Fibroblast of villous mesenchyme (primary cell): ENCODE data around the gene AIF1L. TPM values are rescaled to one million over a fixed set of nuclear protein-coding genes. Genes with fewer than 3 reads are reported as not detected.

ENCODE experiments used
- DNase-seq: peaks from one replicate; pipeline ENCODE4 v3.0.0-alpha.2; 2010; ENCODE audit warnings: low read depth
- H3K4me3 ChIP-seq: 2 replicates; pipeline ENCODE4 v1.5.1; 2011; ENCODE audit warnings: low read depth, mild to moderate bottlenecking, low read length
- CTCF ChIP-seq: IDR thresholded peaks from 2 replicates; pipeline ENCODE4 v1.5.1; 2012; ENCODE audit warnings: low read depth, mild to moderate bottlenecking, low read length; ENCODE audit not compliant: insufficient read depth
- total RNA-seq: library from RNA; depleted of rRNA; stranded (reverse); fragments of >200 nt; gene quantifications from 2 replicates; pipeline ENCODE4 v1.2.3, GENCODE V29; 2012

AIF1L gene
- total RNA-seq, 1 donor = 0.43 TPM

GRCh38 chr9:131140550-131140949 lies 44.2 kb downstream of the AIF1L start:
- no peak for DNase-seq
- TF ChIP-seq CTCF = no peak
- H3K4me3 ChIP-seq = no peak overlapping the region

- H3K4me3 ChIP-seq = no peak overlapping the region
- DNase-seq = no peak
- TF ChIP-seq CTCF = no peak
These were observed 45.8 kb downstream of the AIF1L start for GRCh38 chr9:131142160-131142559.

GRCh38 chr9:131144201-131144600 lies 47.9 kb downstream of the AIF1L start:
- DNase-seq = no peak
- no peak overlapping the region for H3K4me3 ChIP-seq
- TF ChIP-seq CTCF = no peak

- no peak for DNase-seq
- no peak for TF ChIP-seq CTCF
These were observed 48.9 kb downstream of the AIF1L start for GRCh38 chr9:131145245-131145644.

GRCh38 chr9:131146186-131146585 lies 49.9 kb downstream of the AIF1L start:
- H3K4me3 ChIP-seq = no peak overlapping the region
- DNase-seq = no peak
- TF ChIP-seq CTCF = no peak

More at GRCh38 chr9:131145245-131145644, 48.9 kb downstream of the AIF1L start:
- no peak overlapping the region for H3K4me3 ChIP-seq

- no peak for TF ChIP-seq CTCF
- H3K4me3 ChIP-seq = no peak overlapping the region
- no peak for DNase-seq
These were observed 51.9 kb downstream of the AIF1L start for GRCh38 chr9:131148276-131148675.

GRCh38 chr9:131148966-131149687 lies 52.8 kb downstream of the AIF1L start:
- no peak for DNase-seq

More at GRCh38 chr9:131148966-131149687, 52.8 kb downstream of the AIF1L start:
- no peak for TF ChIP-seq CTCF
- no peak overlapping the region for H3K4me3 ChIP-seq
